ENCODE results near the gene CELF5. TPM values are rescaled to one million over a fixed set of nuclear protein-coding genes. Genes with fewer than 3 reads are reported as not detected.

The CELF5 gene
- total and polyA plus RNA-seq, 9 of the 15 experiments (the other 6 are each of a cell fraction or from before 2014, with no cell fraction given) = 0.01 to 0.56 (median 0.22) TPM

- TF ChIP-seq, protein P1, sequence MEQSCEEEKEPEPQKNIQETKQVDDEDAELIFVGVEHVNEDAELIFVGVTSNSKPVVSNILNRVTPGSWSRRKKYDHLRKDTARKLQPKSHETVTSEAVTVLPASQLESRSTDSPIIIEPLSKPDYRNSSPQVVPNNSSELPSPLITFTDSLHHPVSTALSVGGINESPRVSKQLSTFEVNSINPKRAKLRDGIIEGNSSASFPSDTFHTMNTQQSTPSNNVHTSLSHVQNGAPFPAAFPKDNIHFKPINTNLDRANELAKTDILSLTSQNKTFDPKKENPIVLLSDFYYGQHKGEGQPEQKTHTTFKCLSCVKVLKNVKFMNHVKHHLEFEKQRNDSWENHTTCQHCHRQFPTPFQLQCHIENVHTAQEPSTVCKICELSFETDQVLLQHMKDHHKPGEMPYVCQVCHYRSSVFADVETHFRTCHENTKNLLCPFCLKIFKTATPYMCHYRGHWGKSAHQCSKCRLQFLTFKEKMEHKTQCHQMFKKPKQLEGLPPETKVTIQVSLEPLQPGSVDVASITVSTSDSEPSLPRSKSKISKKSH (CRISPR knock-in tag; IDR thresholded peaks at IDR 0.05) = no peak
Measured at GRCh38 chr19:3233116-3233515, 8.7 kb downstream of the CELF5 start (continued).

GRCh38 chr19:3233831-3234230 lies 9.4 kb downstream of the CELF5 start:
- ATAC-seq (no peak; the same call in 2 of the 3 replicates), DNase-seq (ENCODE audit: extremely low read depth in 1 of 4, low spot score in 3 of 4) (no peak), FAIRE-seq (no peak)
- Histone ChIP-seq H2AFZ (ENCODE audit: low read depth, low read length) (no peak overlapping the region), H3K4me1 (replicated peaks in 1 of 2; ENCODE audit: control insufficient read depth in 2 of 2, insufficient read depth in 2 of 2, low read length in 2 of 2) (peaks cover 0 to 3% of the 10 kb centered on the region in 2 experiments; a peak in 1 of 5 replicates), H3K9ac (ENCODE audit: insufficient read depth in 1 of 2, low read depth in 2 of 2, low read length in 2 of 2) (no peak overlapping the region), H3K27ac (ENCODE audit: extremely low read depth, low read depth, low read length) (no peak overlapping the region), H3K4me2 (ENCODE audit: insufficient read depth, low read length) (no peak overlapping the region), H3K36me3 (ENCODE audit: control insufficient read depth, insufficient read depth, low read length) (no peaks in the 10 kb centered on the region), H4K20me1 (replicated peaks; ENCODE audit: control insufficient read depth, insufficient read depth, low read length) (peaks cover 8% of the 10 kb centered on the region; the same call in 1 of the 2 replicates), H3K9me3 (replicated peaks; ENCODE audit: control insufficient read depth, insufficient read depth, low read depth, low read length) (no peaks in the 10 kb centered on the region), H3K27me3 (ENCODE audit: control insufficient read depth in 2 of 2, insufficient read depth in 2 of 2, low read length in 2 of 2) (peaks cover 2 to 13% of the 10 kb centered on the region in 2 experiments; a peak in 4 of 5 replicates), H3K4me3 (no peak overlapping the region), H3K79me2 (ENCODE audit: control insufficient read depth, insufficient read depth, low read length) (no peaks in the 10 kb centered on the region), H3K9me1 (ENCODE audit: control insufficient read depth, insufficient read depth, low read length) (no peaks in the 10 kb centered on the region)
- ChIA-PET CTCF (ENCODE audit: low intra/inter-chr PET ratio) (no interaction called here), POLR2A (interaction anchor here (1.0 kb wide), 1 partner anchor 164 kb away, joined by 3 read pairs; no protein-coding TSS in a partner anchor)
- BruUV-seq (replicated peaks) = no TSS peak
- in situ Hi-C loops (cut with MboI) (no loop called here), intact Hi-C loops (cut with micrococcal nuclease) (no loop called here)
- 33% methylated on average over 4 of the region's 4 CpGs for WGBS (ENCODE audit: insufficient coverage, low coverage, missing lambda C conversion rate)
- TF ChIP-seq CCAR2 (IDR thresholded peaks at IDR 0.05; ENCODE audit: low read depth, low read length) = no peak
- no peak for TF ChIP-seq HMGN3 (IDR thresholded peaks at IDR 0.05; ENCODE audit: borderline replicate concordance, extremely low read depth, insufficient read length, low read depth, low read length)
- TF ChIP-seq, protein P2, sequence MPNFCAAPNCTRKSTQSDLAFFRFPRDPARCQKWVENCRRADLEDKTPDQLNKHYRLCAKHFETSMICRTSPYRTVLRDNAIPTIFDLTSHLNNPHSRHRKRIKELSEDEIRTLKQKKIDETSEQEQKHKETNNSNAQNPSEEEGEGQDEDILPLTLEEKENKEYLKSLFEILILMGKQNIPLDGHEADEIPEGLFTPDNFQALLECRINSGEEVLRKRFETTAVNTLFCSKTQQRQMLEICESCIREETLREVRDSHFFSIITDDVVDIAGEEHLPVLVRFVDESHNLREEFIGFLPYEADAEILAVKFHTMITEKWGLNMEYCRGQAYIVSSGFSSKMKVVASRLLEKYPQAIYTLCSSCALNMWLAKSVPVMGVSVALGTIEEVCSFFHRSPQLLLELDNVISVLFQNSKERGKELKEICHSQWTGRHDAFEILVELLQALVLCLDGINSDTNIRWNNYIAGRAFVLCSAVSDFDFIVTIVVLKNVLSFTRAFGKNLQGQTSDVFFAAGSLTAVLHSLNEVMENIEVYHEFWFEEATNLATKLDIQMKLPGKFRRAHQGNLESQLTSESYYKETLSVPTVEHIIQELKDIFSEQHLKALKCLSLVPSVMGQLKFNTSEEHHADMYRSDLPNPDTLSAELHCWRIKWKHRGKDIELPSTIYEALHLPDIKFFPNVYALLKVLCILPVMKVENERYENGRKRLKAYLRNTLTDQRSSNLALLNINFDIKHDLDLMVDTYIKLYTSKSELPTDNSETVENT (CRISPR knock-in tag; IDR thresholded peaks at IDR 0.05) = no peak
- no peak for TF ChIP-seq TRIM24 (IDR thresholded peaks at IDR 0.05)
- no peak for TF ChIP-seq KLF16 (IDR thresholded peaks at IDR 0.05)
- TF ChIP-seq GATA2 (CRISPR knock-in tag; IDR thresholded peaks at IDR 0.05) = no peak
- no peak for TF ChIP-seq MTA1 (IDR thresholded peaks at IDR 0.05; ENCODE audit: borderline replicate concordance)
- no peak for TF ChIP-seq MXD1 (CRISPR knock-in tag; IDR thresholded peaks at IDR 0.05; ENCODE audit: borderline replicate concordance, poor library complexity, severe bottlenecking)
- TF ChIP-seq ZNF766 (CRISPR knock-in tag; conservative IDR thresholded peaks at IDR 0.05) = no peak
- TF ChIP-seq ARHGAP35 (IDR thresholded peaks at IDR 0.05; ENCODE audit: partially characterized antibody) = no peak
- TF ChIP-seq HOMEZ (CRISPR knock-in tag; IDR thresholded peaks at IDR 0.05) = no peak
- TF ChIP-seq ZNF830 (CRISPR knock-in tag; IDR thresholded peaks at IDR 0.05) = no peak
- no peak for TF ChIP-seq ZNF717 (CRISPR knock-in tag; IDR thresholded peaks at IDR 0.05)

All from K562 (cell line).